GM19324 (cell line): ENCODE data around the gene ANGPTL2.
"Not testable (repeated sequence)": the region's sequence is repeated elsewhere in the genome, so short reads cannot be mapped to it uniquely, and the experiment has no call there.

Experiments
- ATAC-seq: cut with Tn5 transposase; IDR thresholded peaks from one replicate; pipeline ENCODE4 v1.9.1; 2021; ENCODE audit warnings: mild to moderate bottlenecking, moderate library complexity; ENCODE audit not compliant: unreplicated experiment, low FRiP score

ANGPTL2 gene

GRCh38 chr9:127122176-127123063, at the start of gene ANGPTL2:
TSS of gene ANGPTL2 (minus strand) at chr9:127122635. CDS start at chr9:127108731, 13,904 bp downstream.
- ATAC-seq, result no peak

GRCh38 chr9:127171348-127171747, 48.9 kb upstream of the ANGPTL2 start:
- ATAC-seq, result not testable (repeated sequence)

GRCh38 chr9:127170652-127171051, 48.2 kb upstream of the ANGPTL2 start:
- ATAC-seq, result no peak

GRCh38 chr9:127170103-127170502, 47.7 kb upstream of the ANGPTL2 start:
- no peak for ATAC-seq

- ATAC-seq, result no peak
Measured at GRCh38 chr9:127169575-127169883, 47.1 kb upstream of the ANGPTL2 start.

GRCh38 chr9:127168756-127169574, 46.5 kb upstream of the ANGPTL2 start:
- no peak for ATAC-seq

- ATAC-seq, result no peak
Measured at GRCh38 chr9:127167560-127168326, 45.3 kb upstream of the ANGPTL2 start.

- ATAC-seq, result peak; percentile 68
Measured at GRCh38 chr9:127166651-127167524, 44.5 kb upstream of the ANGPTL2 start.

GRCh38 chr9:127166111-127166510, 43.7 kb upstream of the ANGPTL2 start:
- ATAC-seq, result no peak

GRCh38 chr9:127165116-127165515, 42.7 kb upstream of the ANGPTL2 start:
- no peak for ATAC-seq

GRCh38 chr9:127163409-127163808, 41.0 kb upstream of the ANGPTL2 start:
- ATAC-seq, result no peak

- no peak for ATAC-seq
Measured at GRCh38 chr9:127162864-127163365, 40.5 kb upstream of the ANGPTL2 start.

GRCh38 chr9:127162046-127162863, 39.8 kb upstream of the ANGPTL2 start:
- ATAC-seq, result no peak

- no peak for ATAC-seq
Measured at GRCh38 chr9:127161081-127161624, 38.7 kb upstream of the ANGPTL2 start.

- ATAC-seq, result no peak
Measured at GRCh38 chr9:127159949-127160610, 37.6 kb upstream of the ANGPTL2 start.

- ATAC-seq, result no peak
Measured at GRCh38 chr9:127159325-127159801, 36.9 kb upstream of the ANGPTL2 start.

GRCh38 chr9:127158786-127159324, 36.4 kb upstream of the ANGPTL2 start:
- no peak for ATAC-seq
